ENCODE measurements around the gene HRH2. TPM values are rescaled to one million over a fixed set of nuclear protein-coding genes. Genes with fewer than 3 reads are reported as not detected.
A peak's percentile ranks its signal among the peaks of the same experiment; 100 is the strongest.

HRH2 gene
- total RNA-seq, 5 donors from 2014 or later (not counting 1 experiment from before 2014, with no cell fraction given): 2.9 to 14.4 (median 5.5) TPM

DNA sequence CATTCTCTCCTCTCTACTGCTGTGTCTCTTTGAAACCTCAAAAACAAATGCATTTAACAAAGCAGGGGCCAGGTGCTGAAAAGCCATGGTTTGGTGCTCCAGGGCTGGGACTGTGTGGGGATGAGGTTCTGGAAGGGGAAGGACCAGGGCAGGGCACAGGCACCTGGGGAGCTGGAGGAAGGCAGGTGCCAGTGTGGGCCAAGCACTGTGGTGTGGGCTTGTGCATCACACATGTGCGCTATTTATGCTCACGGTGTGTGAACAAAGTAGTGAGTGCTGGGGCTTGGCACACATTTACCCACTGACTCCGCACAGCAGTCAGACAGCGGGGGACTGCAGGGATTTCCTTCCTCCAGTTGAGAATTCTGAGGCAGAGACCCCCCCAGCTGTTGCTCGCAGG is 10.1 kb downstream of the HRH2 start:
- no peak for DNase-seq
- no peak overlapping the region for H3K4me3 Mint-ChIP-seq
- peaks cover 0 to 5% of the 10 kb centered on the region in 2 donors for H3K36me3 ChIP-seq (ENCODE audit: control insufficient read depth in 2 of 2, extremely low read depth in 1 of 2, insufficient read depth in 1 of 2, low read length in 1 of 2)
- no peaks in the 10 kb centered on the region for H3K9me3 Mint-ChIP-seq
- no peaks in the 10 kb centered on the region for H3K27me3 Mint-ChIP-seq
- H3K4me3 ChIP-seq (ENCODE audit: control insufficient read depth in 1 of 2, extremely low read depth in 1 of 2, low read length in 1 of 2): no peak overlapping the region
- peaks cover 7% of the 10 kb centered on the region for H3K36me3 Mint-ChIP-seq
- no peaks in the 10 kb centered on the region for H3K9me3 ChIP-seq
- H3K4me1 Mint-ChIP-seq: peaks cover 71 to 74% (median 74%) of the 10 kb centered on the region in 3 donors
- H3K27ac Mint-ChIP-seq: peak overlapping the region in 1 of 2 donors; percentile 44
- 100% methylated on average over 1 of the region's 5 CpGs for WGBS (ENCODE audit: insufficient coverage)
- H3K27me3 ChIP-seq (replicated peaks in 1 of 2; ENCODE audit: control insufficient read depth in 2 of 2, extremely low read depth in 1 of 2, insufficient read depth in 2 of 2, low read length in 1 of 2): peaks cover 0 to 6% of the 10 kb centered on the region in 2 experiments
- CTCF ChIA-PET: interaction anchor here in 1 of 2 donors (0.8 kb wide), 1 partner anchor 234 kb away, joined by 3 read pairs; no protein-coding TSS in a partner anchor
- H3K4me1 ChIP-seq (ENCODE audit: control insufficient read depth in 1 of 2, extremely low read depth in 1 of 2, insufficient read depth in 2 of 2, low read length in 2 of 2): peaks cover 0 to 21% of the 10 kb centered on the region in 2 experiments
- no peak overlapping the region for H3K27ac ChIP-seq (ENCODE audit: low read length)
- POLR2A ChIA-PET: no interaction called here
- ATAC-seq (replicated peaks in 1 of 4): no peak

GRCh38 chr5:175670372-175670771 is 12.5 kb downstream of the HRH2 start:
- H3K4me3 ChIP-seq (ENCODE audit: control insufficient read depth in 1 of 2, extremely low read depth in 1 of 2, low read length in 1 of 2): no peak overlapping the region
- H3K9me3 Mint-ChIP-seq: no peaks in the 10 kb centered on the region
- ChIA-PET POLR2A (interaction anchor here in 1 of 2 donors (0.6 kb wide), 1 partner anchor 109 kb away, joined by 3 read pairs; no protein-coding TSS in a partner anchor), CTCF (no interaction called here)
- H3K27me3 Mint-ChIP-seq: no peaks in the 10 kb centered on the region
- H3K27ac Mint-ChIP-seq: peak overlapping the region in 1 of 2 donors; percentile 74
- DNase-seq (no peak), ATAC-seq (replicated peaks in 1 of 4) (no peak)
- 97% methylated on average over 3 of the region's 3 CpGs for WGBS (ENCODE audit: insufficient coverage)
- peaks cover 0 to 2% of the 10 kb centered on the region in 2 donors for H3K36me3 ChIP-seq (ENCODE audit: control insufficient read depth in 2 of 2, extremely low read depth in 1 of 2, insufficient read depth in 1 of 2, low read length in 1 of 2)
- no peak overlapping the region for H3K4me3 Mint-ChIP-seq
- H3K27me3 ChIP-seq (replicated peaks in 1 of 2; ENCODE audit: control insufficient read depth in 2 of 2, extremely low read depth in 1 of 2, insufficient read depth in 2 of 2, low read length in 1 of 2): no peaks in the 10 kb centered on the region
- no peak overlapping the region for H3K27ac ChIP-seq (ENCODE audit: low read length)
- H3K9me3 ChIP-seq: no peaks in the 10 kb centered on the region
- peaks cover 14% of the 10 kb centered on the region for H3K36me3 Mint-ChIP-seq
- peaks cover 64 to 70% (median 70%) of the 10 kb centered on the region in 3 donors for H3K4me1 Mint-ChIP-seq
- H3K4me1 ChIP-seq (ENCODE audit: control insufficient read depth in 1 of 2, extremely low read depth in 1 of 2, insufficient read depth in 2 of 2, low read length in 2 of 2): peaks cover 0 to 15% of the 10 kb centered on the region in 2 experiments

- H3K4me3 ChIP-seq (ENCODE audit: control insufficient read depth in 1 of 2, extremely low read depth in 1 of 2, low read length in 1 of 2): no peak overlapping the region
- peak overlapping the region; percentile 37 to 74 for H3K27ac Mint-ChIP-seq
- ATAC-seq (replicated peaks in 1 of 4) (no peak), DNase-seq (peak in 1 of 35 experiments; percentile 19)
- peak overlapping the region in 1 of 3 donors; percentile 25 for H3K4me3 Mint-ChIP-seq
- H3K36me3 ChIP-seq (ENCODE audit: control insufficient read depth in 2 of 2, extremely low read depth in 1 of 2, insufficient read depth in 1 of 2, low read length in 1 of 2): peaks cover 0 to 1% of the 10 kb centered on the region in 2 donors
- CTCF ChIA-PET: no interaction called here
- peaks cover 0 to 15% of the 10 kb centered on the region in 2 experiments for H3K4me1 ChIP-seq (ENCODE audit: control insufficient read depth in 1 of 2, extremely low read depth in 1 of 2, insufficient read depth in 2 of 2, low read length in 2 of 2)
- 62% methylated on average over 4 of the region's 4 CpGs for WGBS (ENCODE audit: insufficient coverage)
- peaks cover 69 to 71% (median 71%) of the 10 kb centered on the region in 3 donors for H3K4me1 Mint-ChIP-seq
- H3K36me3 Mint-ChIP-seq: peaks cover 14% of the 10 kb centered on the region
- H3K27me3 Mint-ChIP-seq: no peaks in the 10 kb centered on the region
- H3K27me3 ChIP-seq (replicated peaks in 1 of 2; ENCODE audit: control insufficient read depth in 2 of 2, extremely low read depth in 1 of 2, insufficient read depth in 2 of 2, low read length in 1 of 2): no peaks in the 10 kb centered on the region
- POLR2A ChIA-PET: no interaction called here
- no peaks in the 10 kb centered on the region for H3K9me3 ChIP-seq
- H3K27ac ChIP-seq (ENCODE audit: low read length): no peak overlapping the region
- H3K9me3 Mint-ChIP-seq: no peaks in the 10 kb centered on the region
These were observed 13.1 kb downstream of the HRH2 start for GRCh38 chr5:175671013-175671412.

- Mint-ChIP-seq H3K27ac (peak overlapping the region; percentile 11 to 21), H3K4me1 (peaks cover 69 to 71% (median 70%) of the 10 kb centered on the region in 3 donors), H3K36me3 (peaks cover 14% of the 10 kb centered on the region), H3K9me3 (no peaks in the 10 kb centered on the region), H3K4me3 (no peak overlapping the region), H3K27me3 (no peaks in the 10 kb centered on the region)
- H3K36me3 ChIP-seq (ENCODE audit: control insufficient read depth in 2 of 2, extremely low read depth in 1 of 2, insufficient read depth in 1 of 2, low read length in 1 of 2): no peaks in the 10 kb centered on the region
- no peak for ATAC-seq (replicated peaks in 1 of 4)
- no peak for DNase-seq
- H3K4me1 ChIP-seq (ENCODE audit: control insufficient read depth in 1 of 2, extremely low read depth in 1 of 2, insufficient read depth in 2 of 2, low read length in 2 of 2): peaks cover 0 to 21% of the 10 kb centered on the region in 2 experiments
- H3K9me3 ChIP-seq: no peaks in the 10 kb centered on the region
- H3K4me3 ChIP-seq (ENCODE audit: control insufficient read depth in 1 of 2, extremely low read depth in 1 of 2, low read length in 1 of 2): no peak overlapping the region
- 85% methylated on average over 9 of the region's 12 CpGs for WGBS (ENCODE audit: insufficient coverage)
- H3K27me3 ChIP-seq (replicated peaks in 1 of 2; ENCODE audit: control insufficient read depth in 2 of 2, extremely low read depth in 1 of 2, insufficient read depth in 2 of 2, low read length in 1 of 2): no peaks in the 10 kb centered on the region
- no peak overlapping the region for H3K27ac ChIP-seq (ENCODE audit: low read length)
- ChIA-PET CTCF (no interaction called here), POLR2A (no interaction called here)
These were observed 15.2 kb downstream of the HRH2 start for GRCh38 chr5:175672976-175673648.

- H3K4me1 Mint-ChIP-seq: peaks cover 67 to 84% (median 82%) of the 10 kb centered on the region in 3 donors
- no peaks in the 10 kb centered on the region for H3K27me3 Mint-ChIP-seq
- Histone ChIP-seq H3K36me3 (ENCODE audit: control insufficient read depth in 2 of 2, extremely low read depth in 1 of 2, insufficient read depth in 1 of 2, low read length in 1 of 2) (no peaks in the 10 kb centered on the region), H3K27me3 (replicated peaks in 1 of 2; ENCODE audit: control insufficient read depth in 2 of 2, extremely low read depth in 1 of 2, insufficient read depth in 2 of 2, low read length in 1 of 2) (no peaks in the 10 kb centered on the region), H3K4me3 (ENCODE audit: control insufficient read depth in 1 of 2, extremely low read depth in 1 of 2, low read length in 1 of 2) (no peak overlapping the region), H3K27ac (ENCODE audit: low read length) (no peak overlapping the region), H3K9me3 (no peaks in the 10 kb centered on the region), H3K4me1 (ENCODE audit: control insufficient read depth in 1 of 2, extremely low read depth in 1 of 2, insufficient read depth in 2 of 2, low read length in 2 of 2) (peaks cover 0 to 21% of the 10 kb centered on the region in 2 experiments)
- H3K36me3 Mint-ChIP-seq: peaks cover 14% of the 10 kb centered on the region
- ATAC-seq (replicated peaks in 1 of 4) (no peak), DNase-seq (no peak)
- WGBS (ENCODE audit: insufficient coverage): 73% methylated on average over 2 of the region's 5 CpGs
- ChIA-PET POLR2A (no interaction called here), CTCF (no interaction called here)
- H3K4me3 Mint-ChIP-seq: no peak overlapping the region
- H3K27ac Mint-ChIP-seq: peak overlapping the region; percentile 3 to 76
- H3K9me3 Mint-ChIP-seq: no peaks in the 10 kb centered on the region
These were observed 17.0 kb downstream of the HRH2 start for GRCh38 chr5:175674731-175675346.

GRCh38 chr5:175675873-175676272 is 18.0 kb downstream of the HRH2 start:
- ChIA-PET CTCF (no interaction called here), POLR2A (no interaction called here)
- WGBS (ENCODE audit: insufficient coverage): 95% methylated on average over 9 of the region's 10 CpGs
- Histone ChIP-seq H3K27ac (ENCODE audit: low read length) (no peak overlapping the region), H3K4me1 (ENCODE audit: control insufficient read depth in 1 of 2, extremely low read depth in 1 of 2, insufficient read depth in 2 of 2, low read length in 2 of 2) (peaks cover 0 to 18% of the 10 kb centered on the region in 2 experiments), H3K4me3 (ENCODE audit: control insufficient read depth in 1 of 2, extremely low read depth in 1 of 2, low read length in 1 of 2) (no peak overlapping the region), H3K36me3 (ENCODE audit: control insufficient read depth in 2 of 2, extremely low read depth in 1 of 2, insufficient read depth in 1 of 2, low read length in 1 of 2) (no peaks in the 10 kb centered on the region), H3K27me3 (replicated peaks in 1 of 2; ENCODE audit: control insufficient read depth in 2 of 2, extremely low read depth in 1 of 2, insufficient read depth in 2 of 2, low read length in 1 of 2) (no peaks in the 10 kb centered on the region), H3K9me3 (no peaks in the 10 kb centered on the region)
- Mint-ChIP-seq H3K36me3 (peaks cover 17% of the 10 kb centered on the region), H3K4me1 (peaks cover 61 to 85% (median 79%) of the 10 kb centered on the region in 3 donors), H3K4me3 (no peak overlapping the region), H3K27me3 (no peaks in the 10 kb centered on the region), H3K27ac (peak overlapping the region in 1 of 2 donors; percentile 4), H3K9me3 (no peaks in the 10 kb centered on the region)
- DNase-seq (no peak), ATAC-seq (replicated peaks in 1 of 4) (no peak)
